DOHH2 (cell line): ENCODE results near the gene SRXN1.

Experiments
- CTCF ChIP-seq: fragments of 200-600 bp; sonication (generic); IDR thresholded peaks from one replicate; pipeline ENCODE4 v1.5.1; 2014; ENCODE audit warnings: antibody characterized with exemption, mild to moderate bottlenecking, low read depth, low read length; ENCODE audit not compliant: poor library complexity, severe bottlenecking
- EZH2phosphoT487 ChIP-seq: fragments of 200-600 bp; sonication (generic); IDR thresholded peaks from 2 replicates; pipeline ENCODE4 v1.6.1; 2017; ENCODE audit warnings: borderline replicate concordance, mild to moderate bottlenecking, antibody characterized with exemption, low read length, moderate library complexity, mixed read lengths

DNA sequence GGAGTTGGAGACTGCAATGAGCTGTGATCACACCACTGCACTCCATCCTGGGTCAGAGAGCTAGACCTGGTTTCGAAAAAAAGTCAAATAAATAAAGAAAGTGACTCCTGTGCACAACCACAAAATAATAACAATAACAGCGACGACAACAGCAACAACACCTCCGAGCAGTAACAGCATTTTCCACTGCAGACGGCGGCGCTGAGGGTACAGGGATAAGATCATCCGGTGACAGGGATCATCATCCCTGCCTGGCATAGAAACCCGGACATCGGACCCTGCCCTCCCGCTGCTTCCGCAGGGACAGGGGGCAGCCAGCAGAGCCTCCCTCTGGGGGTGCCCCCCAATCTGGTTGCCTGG is 11.5 kb downstream of the SRXN1 start:
- TF ChIP-seq CTCF (no peak), EZH2phosphoT487 (no peak)
